NK-92 (cell line): ENCODE results near the gene SPPL2C.

Source experiments
- DNase-seq: peaks from one replicate; lab custom pipeline; 2025; ENCODE audit not compliant: unreplicated experiment; lab: John Stamatoyannopoulos, UW

Gene SPPL2C

GRCh38 chr17:45828582-45829133 lies 16.0 kb upstream of the SPPL2C start:
- DNase-seq = no peak

DNA sequence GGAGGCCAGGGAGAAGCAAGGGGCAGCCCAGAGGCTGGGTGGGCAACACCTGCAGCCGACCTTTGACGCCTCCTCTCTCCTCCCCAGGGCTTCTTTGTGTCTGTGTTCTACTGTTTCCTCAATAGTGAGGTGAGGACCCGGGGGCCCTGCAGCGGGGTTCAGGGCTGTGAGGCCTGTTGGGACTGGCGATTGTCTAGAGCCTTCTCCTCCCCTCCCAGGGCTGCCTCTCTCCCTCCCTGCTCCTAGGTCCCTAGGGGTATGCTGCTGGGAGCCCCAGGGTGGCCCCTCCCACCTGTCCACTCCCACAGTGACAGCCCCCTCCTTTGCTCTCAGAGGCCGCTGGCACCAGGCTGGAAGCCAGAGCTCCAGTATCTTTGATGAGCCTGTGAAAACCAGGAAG lies 10.8 kb upstream of the SPPL2C start:
- DNase-seq = no peak

DNA sequence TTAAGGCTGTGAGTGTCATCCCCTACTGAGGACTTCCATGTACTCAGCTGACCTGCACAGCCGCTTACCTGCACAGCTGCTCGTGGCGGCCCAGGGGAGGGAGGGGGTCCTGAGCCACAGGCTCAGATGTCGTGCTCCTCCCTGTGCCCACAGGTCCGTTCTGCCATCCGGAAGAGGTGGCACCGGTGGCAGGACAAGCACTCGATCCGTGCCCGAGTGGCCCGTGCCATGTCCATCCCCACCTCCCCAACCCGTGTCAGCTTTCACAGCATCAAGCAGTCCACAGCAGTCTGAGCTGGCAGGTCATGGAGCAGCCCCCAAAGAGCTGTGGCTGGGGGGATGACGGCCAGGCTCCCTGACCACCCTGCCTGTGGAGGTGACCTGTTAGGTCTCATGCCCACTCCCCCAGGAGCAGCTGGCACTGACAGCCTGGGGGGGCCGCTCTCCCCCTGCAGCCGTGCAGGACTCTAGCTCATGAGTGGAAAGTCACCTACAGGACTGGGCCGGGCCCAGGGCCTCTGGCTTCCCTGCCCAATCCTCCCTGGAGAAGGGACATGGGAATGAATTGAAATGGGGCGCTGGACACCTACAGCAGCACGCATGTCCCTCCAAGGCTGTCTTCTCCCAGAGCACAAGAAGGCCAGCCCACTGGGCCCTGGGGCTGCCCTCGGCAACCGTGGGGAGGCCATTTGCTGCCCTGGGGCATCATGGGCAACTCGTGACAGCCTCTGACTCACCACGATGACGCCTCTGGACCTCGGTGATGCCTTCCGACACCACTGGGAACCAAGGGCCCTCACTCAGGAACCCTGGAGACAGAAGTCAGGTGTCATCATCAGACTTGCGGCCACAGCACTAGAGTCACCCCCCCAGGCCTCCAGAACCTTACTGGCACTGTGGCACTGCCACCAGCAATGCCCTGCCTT lies 9.9 kb upstream of the SPPL2C start:
- no peak for DNase-seq

DNA sequence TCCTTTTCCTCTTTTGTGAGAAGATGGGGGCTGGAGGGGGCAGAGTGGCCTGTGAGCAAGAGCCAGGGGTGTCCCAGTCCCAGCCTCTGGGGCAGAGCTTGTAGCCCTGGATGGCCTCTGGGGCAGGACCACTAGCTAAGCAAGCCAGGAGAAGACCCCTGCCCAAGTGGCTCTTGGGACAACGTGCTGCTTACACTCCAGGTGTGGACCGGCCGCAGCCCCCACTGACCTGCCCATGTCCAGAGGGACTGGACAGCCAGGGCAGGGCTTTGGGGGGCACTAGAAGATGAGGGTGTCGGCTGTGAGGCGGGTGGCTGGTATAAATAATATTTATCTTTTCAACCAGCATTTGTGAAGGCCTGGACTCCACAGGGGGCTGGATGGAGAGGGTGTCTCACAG lies 9.2 kb upstream of the SPPL2C start:
- DNase-seq = no peak

DNA sequence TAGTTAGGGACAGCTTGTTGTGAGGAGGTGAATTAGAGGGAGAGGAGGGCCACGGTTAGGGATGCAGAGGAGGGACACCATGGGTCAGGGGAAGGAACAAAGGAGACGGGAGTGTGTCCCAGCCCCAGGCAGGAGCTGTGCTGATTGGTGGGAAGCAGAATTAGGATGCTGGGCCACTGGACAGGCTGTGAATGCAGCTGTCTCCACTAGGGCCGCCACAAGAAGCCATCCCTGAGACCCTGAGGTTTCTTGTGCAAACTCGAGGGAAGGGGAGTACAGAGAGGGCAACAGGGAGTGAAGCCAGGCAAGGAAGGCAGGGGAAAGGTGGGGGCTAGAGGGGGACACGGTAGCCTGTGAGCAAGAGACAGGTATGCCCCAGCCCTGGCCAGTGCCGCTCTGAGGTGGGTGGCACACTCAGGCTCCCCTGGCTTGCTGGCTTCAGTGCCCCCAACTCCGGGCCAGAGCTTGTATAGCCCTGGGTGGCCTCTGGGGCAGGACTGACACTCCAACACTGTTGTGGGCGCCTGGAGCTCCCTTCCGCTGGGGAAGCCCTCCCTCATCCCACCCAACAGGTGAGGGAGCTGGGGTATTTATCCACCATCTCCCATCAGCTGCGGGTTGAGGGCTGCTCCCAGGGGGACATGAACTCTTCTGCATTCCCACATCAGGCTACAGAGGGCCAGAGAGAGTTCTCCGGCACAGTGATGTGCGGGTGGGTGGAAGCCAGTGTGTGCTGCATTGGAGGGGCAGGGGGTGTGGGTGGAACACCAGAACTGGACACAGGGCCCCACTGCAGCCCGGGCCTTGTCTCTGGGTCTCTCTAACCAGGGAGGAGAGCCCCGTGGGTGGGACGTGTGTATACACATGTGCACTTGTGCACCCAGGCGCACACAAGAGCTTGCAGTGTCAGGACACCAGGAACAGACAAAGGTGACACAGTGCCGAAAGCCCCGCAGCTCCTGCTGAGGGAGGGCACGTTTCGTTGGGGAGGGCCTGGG lies 8.3 kb upstream of the SPPL2C start:
- no peak for DNase-seq

DNA sequence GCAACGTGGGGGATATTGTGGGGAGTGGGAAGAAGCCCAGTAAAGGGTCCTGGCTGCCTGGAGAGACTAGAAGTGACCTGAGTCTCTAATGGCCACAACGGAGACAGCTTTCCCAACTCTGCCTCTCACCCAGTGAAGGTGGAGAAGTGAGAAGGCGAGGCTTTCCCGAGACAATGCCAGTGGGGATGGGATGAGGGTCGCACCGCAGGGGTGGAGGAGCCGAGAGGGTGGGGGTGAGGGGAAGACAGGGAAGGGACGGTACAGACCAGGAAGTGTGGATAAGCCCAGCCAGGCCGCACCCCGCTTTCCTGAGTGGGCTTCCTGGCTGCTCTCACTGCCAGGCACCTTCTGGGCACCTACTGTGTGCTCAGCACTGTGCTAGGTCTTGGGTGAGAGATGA lies 7.5 kb upstream of the SPPL2C start:
- no peak for DNase-seq

DNA sequence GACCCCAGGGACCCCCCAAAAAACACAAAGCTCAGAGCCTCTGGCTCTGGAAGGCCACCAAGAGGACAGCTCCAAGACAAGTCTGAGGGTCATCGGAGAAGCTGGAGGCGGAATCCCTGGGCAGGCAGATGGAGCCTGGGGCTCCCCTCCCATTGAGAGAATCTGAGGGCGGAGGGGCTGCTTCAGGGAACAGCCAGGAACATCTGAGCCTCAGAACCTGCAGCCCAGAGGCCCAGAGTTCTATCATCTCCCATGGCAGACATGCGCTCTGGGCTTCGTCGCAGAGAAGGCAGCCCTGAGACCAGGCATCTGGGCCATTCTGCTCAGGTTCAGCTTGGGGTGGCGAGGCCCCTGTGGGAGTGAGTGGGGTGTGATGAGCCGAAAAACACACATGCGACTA lies 7.1 kb upstream of the SPPL2C start:
- no peak for DNase-seq

GRCh38 chr17:45838751-45839295 lies 5.9 kb upstream of the SPPL2C start:
- no peak for DNase-seq

GRCh38 chr17:45839442-45839841 lies 5.2 kb upstream of the SPPL2C start:
- no peak for DNase-seq

DNA sequence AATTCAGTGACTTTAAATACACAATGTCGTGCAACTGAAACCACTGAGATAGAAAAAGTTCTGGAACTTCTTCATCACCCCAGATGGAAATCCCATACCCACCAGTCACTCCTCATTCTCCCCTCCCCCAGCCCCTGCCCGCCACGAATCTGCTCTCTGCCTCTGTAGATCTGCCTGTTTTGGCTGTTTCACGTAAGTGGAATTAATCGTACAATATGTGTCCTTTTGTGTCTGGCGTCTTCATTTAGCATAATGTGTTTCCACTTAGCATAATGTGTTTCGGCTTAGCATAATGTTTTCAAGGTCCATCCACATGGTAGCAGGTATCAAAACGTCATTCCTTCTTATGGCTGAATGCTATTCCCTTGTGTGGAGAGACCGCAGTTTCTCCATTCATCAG lies 3.5 kb upstream of the SPPL2C start:
- no peak for DNase-seq

GRCh38 chr17:45841883-45842525 lies 2.7 kb upstream of the SPPL2C start:
- no peak for DNase-seq

GRCh38 chr17:45843722-45844121 lies 959 bp upstream of the SPPL2C start:
- no peak for DNase-seq

DNA sequence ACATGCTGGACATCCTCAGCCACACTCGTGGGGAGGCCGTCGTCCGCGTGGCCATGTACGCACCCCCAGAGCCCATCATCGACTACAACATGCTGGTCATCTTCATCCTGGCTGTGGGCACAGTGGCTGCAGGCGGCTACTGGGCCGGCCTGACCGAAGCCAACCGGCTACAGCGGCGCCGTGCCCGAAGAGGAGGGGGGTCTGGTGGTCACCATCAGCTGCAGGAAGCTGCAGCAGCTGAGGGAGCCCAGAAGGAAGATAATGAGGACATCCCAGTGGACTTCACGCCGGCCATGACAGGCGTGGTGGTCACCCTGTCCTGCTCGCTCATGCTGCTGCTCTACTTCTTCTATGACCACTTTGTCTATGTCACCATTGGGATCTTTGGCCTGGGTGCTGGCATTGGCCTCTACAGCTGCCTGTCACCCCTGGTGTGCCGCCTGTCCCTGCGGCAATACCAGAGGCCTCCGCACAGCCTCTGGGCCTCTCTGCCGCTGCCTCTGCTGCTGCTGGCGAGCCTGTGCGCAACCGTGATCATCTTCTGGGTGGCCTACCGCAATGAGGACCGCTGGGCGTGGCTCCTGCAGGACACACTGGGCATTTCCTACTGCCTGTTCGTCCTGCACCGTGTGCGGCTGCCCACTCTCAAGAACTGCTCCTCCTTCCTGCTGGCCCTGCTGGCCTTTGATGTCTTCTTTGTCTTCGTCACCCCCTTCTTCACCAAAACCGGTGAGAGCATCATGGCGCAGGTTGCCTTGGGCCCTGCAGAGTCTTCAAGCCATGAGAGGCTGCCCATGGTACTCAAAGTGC lies 900 bp downstream of the SPPL2C start:
- DNase-seq = no peak

- no peak for DNase-seq
Observed at GRCh38 chr17:45846223-45846622, 1.5 kb downstream of the SPPL2C start.

DNA sequence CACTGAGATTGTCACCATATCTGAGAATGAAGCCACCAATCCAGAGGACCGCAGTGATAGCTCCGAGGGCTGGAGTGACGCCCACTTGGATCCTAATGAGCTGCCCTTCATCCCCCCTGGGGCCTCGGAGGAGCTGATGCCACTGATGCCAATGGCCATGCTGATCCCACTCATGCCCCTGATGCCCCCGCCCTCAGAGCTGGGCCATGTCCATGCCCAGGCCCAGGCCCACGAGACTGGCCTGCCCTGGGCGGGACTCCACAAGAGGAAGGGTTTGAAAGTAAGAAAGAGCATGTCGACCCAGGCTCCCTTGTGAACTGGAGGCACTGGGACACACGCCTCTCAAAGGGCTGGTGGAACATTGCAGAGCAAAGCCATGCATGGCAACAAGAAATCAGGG lies 2.0 kb downstream of the SPPL2C start:
- no peak for DNase-seq

- DNase-seq = no peak
Observed at GRCh38 chr17:45847101-45847500, 2.4 kb downstream of the SPPL2C start.

DNA sequence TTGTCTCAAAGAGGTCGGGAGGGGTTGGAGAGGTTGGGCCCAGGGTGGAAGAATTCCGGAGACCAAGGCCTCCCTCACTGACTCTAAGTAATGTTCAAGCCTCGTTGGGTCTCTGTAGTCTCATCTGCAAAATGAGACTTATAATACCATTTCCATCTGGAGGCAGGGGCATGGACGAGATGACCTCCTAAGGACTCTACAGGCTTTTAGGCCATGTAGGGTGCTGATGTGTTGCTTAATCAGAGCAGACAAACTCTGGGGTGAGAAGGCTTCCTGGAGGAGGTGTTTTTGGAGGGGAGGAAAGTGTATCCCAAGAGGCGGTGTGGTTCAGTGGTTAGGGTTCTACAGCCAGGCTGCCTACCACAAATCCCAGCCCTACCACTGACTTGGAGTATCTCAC lies 3.1 kb downstream of the SPPL2C start:
- DNase-seq = no peak

GRCh38 chr17:45848405-45848804 lies 3.7 kb downstream of the SPPL2C start:
- no peak for DNase-seq

GRCh38 chr17:45848868-45849535 lies 4.3 kb downstream of the SPPL2C start:
- DNase-seq = no peak
